PC-9 (cell line): ENCODE results near the gene PARP8.

Source experiments
- EZH2 ChIP-seq: fragments of 200-600 bp; sonication (generic); IDR thresholded peaks from 2 replicates; pipeline ENCODE4 v1.8.0; 2017; ENCODE audit warnings: antibody characterized with exemption, low read depth
- TF ChIP-seq, protein P1 (sequence below): fragments of 200-600 bp; sonication (generic); conservative IDR thresholded peaks from 2 replicates; pipeline ENCODE4 v1.6.1; 2017; ENCODE audit warnings: mixed run types, antibody characterized with exemption, mild to moderate bottlenecking, moderate library complexity

DNA sequence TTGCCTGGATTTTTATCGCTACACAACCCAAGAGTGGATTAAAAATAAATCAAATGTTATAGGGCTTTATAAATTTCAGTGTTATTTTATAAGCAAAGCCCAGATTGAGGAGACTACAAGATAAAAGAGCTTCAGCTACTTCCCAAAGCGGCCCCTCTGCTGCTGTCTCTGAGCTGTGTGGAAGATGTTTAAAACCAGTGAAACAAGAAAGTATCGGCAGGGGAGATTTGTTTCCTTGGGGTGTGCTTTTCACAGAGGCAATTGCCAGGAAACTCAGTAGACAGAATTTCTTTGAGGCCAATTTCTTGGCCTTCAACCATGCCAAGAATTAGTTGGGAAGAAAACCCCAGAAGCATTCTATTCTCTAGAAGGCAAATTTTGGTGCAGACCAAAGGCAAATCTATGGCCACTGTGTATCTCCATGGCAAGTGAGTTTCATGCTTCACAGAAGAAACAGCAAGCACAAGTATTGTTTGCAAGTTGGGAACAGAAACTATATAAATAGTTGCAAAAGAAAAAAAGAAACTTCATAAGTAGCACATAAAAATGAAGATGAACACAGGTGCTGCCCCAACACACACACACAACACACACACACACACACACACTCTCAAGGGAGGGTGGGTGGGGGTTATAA, 197.2 kb downstream of the PARP8 start:
- TF ChIP-seq, protein P1, sequence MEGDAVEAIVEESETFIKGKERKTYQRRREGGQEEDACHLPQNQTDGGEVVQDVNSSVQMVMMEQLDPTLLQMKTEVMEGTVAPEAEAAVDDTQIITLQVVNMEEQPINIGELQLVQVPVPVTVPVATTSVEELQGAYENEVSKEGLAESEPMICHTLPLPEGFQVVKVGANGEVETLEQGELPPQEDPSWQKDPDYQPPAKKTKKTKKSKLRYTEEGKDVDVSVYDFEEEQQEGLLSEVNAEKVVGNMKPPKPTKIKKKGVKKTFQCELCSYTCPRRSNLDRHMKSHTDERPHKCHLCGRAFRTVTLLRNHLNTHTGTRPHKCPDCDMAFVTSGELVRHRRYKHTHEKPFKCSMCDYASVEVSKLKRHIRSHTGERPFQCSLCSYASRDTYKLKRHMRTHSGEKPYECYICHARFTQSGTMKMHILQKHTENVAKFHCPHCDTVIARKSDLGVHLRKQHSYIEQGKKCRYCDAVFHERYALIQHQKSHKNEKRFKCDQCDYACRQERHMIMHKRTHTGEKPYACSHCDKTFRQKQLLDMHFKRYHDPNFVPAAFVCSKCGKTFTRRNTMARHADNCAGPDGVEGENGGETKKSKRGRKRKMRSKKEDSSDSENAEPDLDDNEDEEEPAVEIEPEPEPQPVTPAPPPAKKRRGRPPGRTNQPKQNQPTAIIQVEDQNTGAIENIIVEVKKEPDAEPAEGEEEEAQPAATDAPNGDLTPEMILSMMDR, result no peak
- TF ChIP-seq EZH2, result no peak
